Skeletal muscle tissue (tissue), 4 donors: ENCODE measurements around the gene PTK7. TPM values are rescaled to one million over a fixed set of nuclear protein-coding genes. Genes with fewer than 3 reads are reported as not detected.
"Not testable (repeated sequence)": the region's sequence is repeated elsewhere in the genome, so short reads cannot be mapped to it uniquely, and the experiment has no call there.

Experiments used
- H3K27ac ChIP-seq: one replicate; pipeline ENCODE4 v1.7.0; 2013; ENCODE audit warnings: mild to moderate bottlenecking, low read depth, low read length, inconsistent platforms
- H3K27me3 ChIP-seq, 3 donors: one replicate each; pipeline ENCODE4 v1.7.0; 2013; ENCODE audit warnings: low read length in 3 of 3; ENCODE audit not compliant: control insufficient read depth in 3 of 3, insufficient read depth in 3 of 3
- H3K36me3 ChIP-seq, 3 donors: one replicate each; pipeline ENCODE4 v1.7.0; 2013; ENCODE audit warnings: low read length in 3 of 3; ENCODE audit not compliant: control insufficient read depth in 3 of 3, insufficient read depth in 3 of 3
- H3K4me1 ChIP-seq, 3 donors: one replicate each; pipeline ENCODE4 v1.7.0; 2013; ENCODE audit warnings: low read length in 3 of 3, mild to moderate bottlenecking in 3 of 3; ENCODE audit not compliant: control insufficient read depth in 3 of 3, insufficient read depth in 3 of 3
- H3K4me3 ChIP-seq, 3 donors: one replicate each; pipeline ENCODE4 v1.7.0; 2013; ENCODE audit warnings: low read length in 3 of 3
- H3K9ac ChIP-seq, 3 donors: one replicate each; pipeline ENCODE4 v1.7.0; 2013; ENCODE audit warnings: low read length in 3 of 3, mild to moderate bottlenecking in 3 of 3, moderate library complexity in 2 of 3, low read depth in 1 of 3
- H3K9me3 ChIP-seq, 3 donors: one replicate each; pipeline ENCODE4 v1.7.0; 2013; ENCODE audit warnings: low read length in 3 of 3; ENCODE audit not compliant: control insufficient read depth in 3 of 3
- total RNA-seq: library from RNA; depleted of rRNA; stranded (reverse); fragments of >200 nt; gene quantifications from one replicate; pipeline ENCODE4 v1.2.3, GENCODE V29; 2014
- donor health status: Osteomylitis.

PTK7 gene
- total RNA-seq, 1 donor from 2014 or later, result 50.1 TPM

- Histone ChIP-seq H3K36me3 (no peaks in the 10 kb centered on the region), H3K9me3 (no peaks in the 10 kb centered on the region), H3K4me1 (peaks cover 3% of the 10 kb centered on the region in 3 donors), H3K9ac (no peak overlapping the region), H3K4me3 (no peak overlapping the region), H3K27me3 (no peaks in the 10 kb centered on the region), H3K27ac (no peak overlapping the region)
Observed at GRCh38 chr6:43138267-43138666, 62.2 kb downstream of the PTK7 start.

GRCh38 chr6:43139973-43140372 lies 63.9 kb downstream of the PTK7 start:
- H3K27me3 ChIP-seq, H3K4me3 ChIP-seq, H3K9ac ChIP-seq, H3K27ac ChIP-seq, H3K9me3 ChIP-seq, H3K36me3 ChIP-seq: not testable (repeated sequence)
- peaks cover 10 to 13% (median 12%) of the 10 kb centered on the region in 3 donors for H3K4me1 ChIP-seq

GRCh38 chr6:43141644-43142043 lies 65.5 kb downstream of the PTK7 start:
- no peaks in the 10 kb centered on the region for H3K27me3 ChIP-seq
- H3K36me3 ChIP-seq, result no peaks in the 10 kb centered on the region
- no peak overlapping the region for H3K4me3 ChIP-seq
- no peaks in the 10 kb centered on the region for H3K9me3 ChIP-seq
- no peak overlapping the region for H3K27ac ChIP-seq
- H3K4me1 ChIP-seq, result peaks cover 13 to 16% (median 13%) of the 10 kb centered on the region in 3 donors
- H3K9ac ChIP-seq, result no peak overlapping the region

GRCh38 chr6:43142101-43142500 lies 66.0 kb downstream of the PTK7 start:
- no peaks in the 10 kb centered on the region for H3K27me3 ChIP-seq
- H3K36me3 ChIP-seq, result no peaks in the 10 kb centered on the region
- no peak overlapping the region for H3K27ac ChIP-seq
- no peak overlapping the region for H3K4me3 ChIP-seq
- no peaks in the 10 kb centered on the region for H3K9me3 ChIP-seq
- no peak overlapping the region for H3K9ac ChIP-seq
- peaks cover 18 to 21% (median 18%) of the 10 kb centered on the region in 3 donors for H3K4me1 ChIP-seq

GRCh38 chr6:43143235-43144128 lies 67.4 kb downstream of the PTK7 start:
- Histone ChIP-seq H3K4me1 (peaks cover 24 to 28% (median 28%) of the 10 kb centered on the region in 3 donors), H3K4me3 (peak overlapping the region; percentile 16 to 49 (median 45)), H3K36me3 (no peaks in the 10 kb centered on the region), H3K9me3 (no peaks in the 10 kb centered on the region), H3K9ac (peak overlapping the region; percentile 44 to 79 (median 56)), H3K27ac (no peak overlapping the region), H3K27me3 (no peaks in the 10 kb centered on the region)

GRCh38 chr6:43144879-43145278 lies 68.8 kb downstream of the PTK7 start:
- H3K27me3 ChIP-seq, result no peaks in the 10 kb centered on the region
- peaks cover 24 to 28% (median 28%) of the 10 kb centered on the region in 3 donors for H3K4me1 ChIP-seq
- H3K36me3 ChIP-seq, result no peaks in the 10 kb centered on the region
- H3K27ac ChIP-seq, result no peak overlapping the region
- no peak overlapping the region for H3K9ac ChIP-seq
- H3K9me3 ChIP-seq, result no peaks in the 10 kb centered on the region
- H3K4me3 ChIP-seq, result no peak overlapping the region

GRCh38 chr6:43146261-43146660 lies 70.1 kb downstream of the PTK7 start:
- no peaks in the 10 kb centered on the region for H3K27me3 ChIP-seq
- H3K4me1 ChIP-seq, result peaks cover 24 to 28% (median 28%) of the 10 kb centered on the region in 3 donors
- peak overlapping the region in 2 of 3 donors; percentile 30 to 86 for H3K9ac ChIP-seq
- H3K36me3 ChIP-seq, result no peaks in the 10 kb centered on the region
- H3K4me3 ChIP-seq, result no peak overlapping the region
- no peak overlapping the region for H3K27ac ChIP-seq
- no peaks in the 10 kb centered on the region for H3K9me3 ChIP-seq

GRCh38 chr6:43146709-43147688 lies 70.9 kb downstream of the PTK7 start:
- Histone ChIP-seq H3K9ac (peak overlapping the region; percentile 47 to 86 (median 83)), H3K4me1 (peaks cover 24 to 28% (median 28%) of the 10 kb centered on the region in 3 donors), H3K27ac (peak overlapping the region; percentile 69), H3K27me3 (no peaks in the 10 kb centered on the region), H3K36me3 (no peaks in the 10 kb centered on the region), H3K4me3 (peak overlapping the region in 1 of 3 donors; percentile 65), H3K9me3 (no peaks in the 10 kb centered on the region)

- Histone ChIP-seq H3K27me3 (no peaks in the 10 kb centered on the region), H3K4me1 (peaks cover 24 to 28% (median 28%) of the 10 kb centered on the region in 3 donors), H3K4me3 (peak overlapping the region in 1 of 3 donors; percentile 35), H3K9me3 (no peaks in the 10 kb centered on the region), H3K9ac (peak overlapping the region; percentile 47 to 86 (median 83)), H3K36me3 (no peaks in the 10 kb centered on the region), H3K27ac (peak overlapping the region; percentile 69)
Observed at GRCh38 chr6:43147691-43148477, 71.8 kb downstream of the PTK7 start.
